HepG2 (cell line): ENCODE data around the gene KLHL21. TPM values are rescaled to one million over a fixed set of nuclear protein-coding genes. Genes with fewer than 3 reads are reported as not detected.

Source experiments
- ATAC-seq: fragments of 200-7000 bp; cut with Tn5 transposase; 3 replicates; pipeline ENCODE4 v1.9.1; 2020; ENCODE audit warnings: mild to moderate bottlenecking, moderate library complexity
- BruUV-seq: library from RNA; stranded (reverse); fragments of 400-500 nt; replicated peaks from 2 replicates; lab custom pipeline; 2021; lab: Mats Ljungman, UMichigan
- CTCF ChIA-PET: fragments of 300-600 bp; formaldehyde crosslinking; extraction: SDS; loops from one replicate; lab custom pipeline; 2021; ENCODE audit warnings: low total read pairs, inconsistent platforms, low intra/inter-chr PET ratio; lab: Yijun Ruan, JAX
- POLR2A ChIA-PET: fragments of 350-600 bp; sonication (Branson Sonifier 250); formaldehyde crosslinking; loops from one replicate; lab custom pipeline; 2020; ENCODE audit warnings: antibody characterized with exemption, inconsistent platforms; lab: Yijun Ruan, JAX
- DNase-seq: peaks from one replicate; pipeline ENCODE4 v3.0.0-alpha.2; 2015; ENCODE audit warnings: low spot score
- FAIRE-seq: peaks from 3 replicates; lab custom pipeline; 2011; peaks lifted over from hg19 to GRCh38; lab: Jason Lieb, UNC
- H2AFZ ChIP-seq: one replicate; pipeline ENCODE4 v1.6.1; 2011; ENCODE audit warnings: low read length, inconsistent platforms
- H3K27ac ChIP-seq: fragments of 300-600 bp; 3 replicates; pipeline ENCODE4 v1.8.0; 2011; ENCODE audit warnings: mixed run types, mild to moderate bottlenecking, mixed read lengths, low read length, inconsistent platforms; ENCODE audit not compliant: insufficient read depth; ENCODE audit errors: extremely low read length
- H3K27me3 ChIP-seq, 2 experiments: fragments of 200-600 bp in 1 of 2; 2 replicates in 1 of 2; 3 replicates in 1 of 2; pipeline versions ENCODE4 v1.6.0 to v1.8.0; 2011; ENCODE audit warnings: low read length in 2 of 2, mild to moderate bottlenecking in 2 of 2, moderate library complexity in 2 of 2, inconsistent platforms in 1 of 2; ENCODE audit not compliant: insufficient read depth in 2 of 2, control insufficient read depth in 1 of 2
- H3K36me3 ChIP-seq, 2 experiments: fragments of 200-600 bp in 1 of 2; replicated peaks in 1 of 2; 2 replicates in 1 of 2; 3 replicates in 1 of 2; pipeline versions ENCODE4 v1.5.1 to v1.8.0; 2011; ENCODE audit warnings: low read length in 2 of 2, inconsistent platforms in 1 of 2; ENCODE audit not compliant: insufficient read depth in 2 of 2, control insufficient read depth in 1 of 2
- H3K4me1 ChIP-seq: 2 replicates; pipeline ENCODE4 v1.5.1; 2012; ENCODE audit warnings: low read length, inconsistent platforms; ENCODE audit not compliant: insufficient read depth
- H3K4me2 ChIP-seq: 2 replicates; pipeline ENCODE4 v1.6.0; 2011; ENCODE audit warnings: low read depth, low read length, inconsistent platforms
- H3K4me3 ChIP-seq, 3 experiments: fragments of 200-600 bp in 1 of 3; sonication (generic), shearing (Covaris generic) in 1 of 3; replicated peaks in 1 of 3; 2 replicates each; pipeline ENCODE4 v1.5.1; 2011 to 2016; ENCODE audit warnings: low read length in 3 of 3, inconsistent platforms in 2 of 3, low read depth in 2 of 3, mild to moderate bottlenecking in 2 of 3, control low read depth in 1 of 3, mixed read lengths in 1 of 3; ENCODE audit not compliant: insufficient read depth in 1 of 3
- H3K79me2 ChIP-seq: one replicate; pipeline ENCODE4 v1.6.1; 2011; ENCODE audit warnings: low read length, inconsistent platforms; ENCODE audit not compliant: insufficient read depth
- H3K9ac ChIP-seq: 2 replicates; pipeline ENCODE4 v1.6.0; 2011; ENCODE audit warnings: mild to moderate bottlenecking, low read depth, low read length, inconsistent platforms; ENCODE audit not compliant: insufficient read depth
- H3K9me3 ChIP-seq: 2 replicates; pipeline ENCODE4 v1.5.1; 2012; ENCODE audit warnings: mild to moderate bottlenecking, low read length
- H4K20me1 ChIP-seq: 2 replicates; pipeline ENCODE4 v1.6.0; 2011; ENCODE audit warnings: inconsistent platforms, mild to moderate bottlenecking, low read length, moderate library complexity; ENCODE audit not compliant: insufficient read depth
- AKAP8 ChIP-seq: sonication (generic); formaldehyde crosslinking; IDR thresholded peaks from 2 replicates; pipeline ENCODE4 v1.5.1; 2020; ENCODE audit warnings: mild to moderate bottlenecking, missing genetic modification reagents
- ARID5B ChIP-seq: IDR thresholded peaks from 2 replicates; pipeline ENCODE4 v1.4.0; 2020; ENCODE audit warnings: mild to moderate bottlenecking, missing genetic modification reagents
- CREB3 ChIP-seq: sonication (generic); formaldehyde crosslinking; IDR thresholded peaks from 2 replicates; pipeline ENCODE4 v1.5.0; 2020; ENCODE audit warnings: missing genetic modification reagents
- ELF3 ChIP-seq: IDR thresholded peaks from 2 replicates; pipeline ENCODE4 v1.6.1; 2016; ENCODE audit warnings: missing genetic modification reagents, missing compliant biosample characterization
- NAIF1 ChIP-seq: sonication (generic); formaldehyde crosslinking; IDR thresholded peaks from 2 replicates; pipeline ENCODE4 v1.5.0; 2020; ENCODE audit warnings: mild to moderate bottlenecking, missing genetic modification reagents, borderline replicate concordance
- PAWR ChIP-seq: sonication (generic); formaldehyde crosslinking; IDR thresholded peaks from 2 replicates; pipeline ENCODE4 v1.4.0; 2020; ENCODE audit warnings: missing genetic modification reagents, mild to moderate bottlenecking, borderline replicate concordance
- RAD21 ChIP-seq: fragments of 450-650 bp; formaldehyde crosslinking; IDR thresholded peaks from 2 replicates; pipeline ENCODE4 v1.5.0; 2020; ENCODE audit warnings: mild to moderate bottlenecking
- SMC3 ChIP-seq: IDR thresholded peaks from 2 replicates; pipeline ENCODE4 v1.6.1; 2011; ENCODE audit warnings: low read length, improper control_type of control experiment
- STAG1 ChIP-seq: sonication (generic); formaldehyde crosslinking; IDR thresholded peaks from 2 replicates; pipeline ENCODE4 v1.4.0; 2020; ENCODE audit warnings: missing genetic modification reagents
- ZNF430 ChIP-seq: sonication (generic); formaldehyde crosslinking; IDR thresholded peaks from 2 replicates; pipeline ENCODE4 v1.9.0; 2021; ENCODE audit warnings: mild to moderate bottlenecking, missing genetic modification reagents
- WGBS: methylation state at CpG from one replicate; pipeline ENCODE4 v1.1.6; 2017; ENCODE audit warnings: low lambda C conversion rate; 5-methylcytosine and 5-hydroxymethylcytosine counted together
- in situ Hi-C: cut with HindIII; loops from 2 replicates; pipeline ENCODE4 v1.10.0; 2017; ENCODE audit warnings: low pct_unique_long_range_greater_than_20kb; ENCODE audit not compliant: extremely low pct_ligation_motif_present
- intact Hi-C: fragments of 100-400 bp; cut with micrococcal nuclease; formaldehyde crosslinking; loops from one replicate; pipeline ENCODE4 v1.10.0; 2022; ENCODE audit not compliant: unreplicated experiment
- polyA plus RNA-seq, 8 experiments: library from polyadenylated mRNA; depleted of rRNA in 3 of 8; stranded (reverse) in 7 of 8; unstranded in 1 of 8; fragments of >200 nt; fragmentation: Illumina TruSeq in 4 of 8; extraction: Trizol in 4 of 8; gene quantifications; 2 replicates each; pipeline versions ENCODE4 v1.2.1 to v1.2.3, GENCODE V29; 2011 to 2016; ENCODE audit warnings: low read depth in 4 of 8, missing spikeins in 1 of 8, mixed read lengths in 1 of 8; ENCODE audit not compliant: insufficient read depth in 1 of 8
- total RNA-seq, 5 experiments: library from RNA; depleted of rRNA; stranded (reverse); fragments of >200 nt; fragmentation: Illumina TruSeq; extraction: Trizol; gene quantifications; 2 replicates each; pipeline ENCODE4 v1.2.3, GENCODE V29; 2016; ENCODE audit warnings: low read depth in 1 of 5
- TF ChIP-seq, protein P1 (sequence below): sonication (generic); formaldehyde crosslinking; IDR thresholded peaks from 2 replicates; pipeline ENCODE4 v1.5.0; 2020; ENCODE audit warnings: mild to moderate bottlenecking, missing genetic modification reagents, moderate library complexity

KLHL21 gene
- total and polyA plus RNA-seq, 2 of the 13 experiments (the other 11 are each of a cell fraction or from before 2014, with no cell fraction given) = 14.8 to 25.0 TPM

GRCh38 chr1:6646499-6647148, 44.0 kb upstream of the KLHL21 start:
- peak; percentile 53 for FAIRE-seq
- TSS peak; percentile 21 for BruUV-seq
- Histone ChIP-seq H3K4me1 (no peaks in the 10 kb centered on the region), H3K27ac (no peak overlapping the region), H3K27me3 (no peaks in the 10 kb centered on the region), H3K36me3 (peaks cover 22 to 48% of the 10 kb centered on the region in 2 experiments), H3K4me3 (no peak overlapping the region), H3K9me3 (no peaks in the 10 kb centered on the region)
- in situ Hi-C loops = no loop called here
- CTCF ChIA-PET = interaction anchor here (0.8 to 1.0 kb wide), 2 partner anchors 92 to 160 kb away, joined by 3 read pairs; partner anchors contain the start of gene TAS1R1
- WGBS = 94% methylated on average over 10 of the region's 10 CpGs
- TF ChIP-seq ZNF430 (CRISPR knock-in tag) = no peak
- no peak for TF ChIP-seq ELF3 (CRISPR knock-in tag)
- no peak for TF ChIP-seq ARID5B (CRISPR knock-in tag)
- no peak for TF ChIP-seq CREB3 (CRISPR knock-in tag)
- TF ChIP-seq RAD21 (CRISPR knock-in tag) = peak; percentile 23; the same call in 1 of the 2 replicates
- TF ChIP-seq SMC3 = peak; percentile 43; the same call in 1 of the 2 replicates
- TF ChIP-seq STAG1 (CRISPR knock-in tag) = peak; percentile 68
- TF ChIP-seq, protein P1, sequence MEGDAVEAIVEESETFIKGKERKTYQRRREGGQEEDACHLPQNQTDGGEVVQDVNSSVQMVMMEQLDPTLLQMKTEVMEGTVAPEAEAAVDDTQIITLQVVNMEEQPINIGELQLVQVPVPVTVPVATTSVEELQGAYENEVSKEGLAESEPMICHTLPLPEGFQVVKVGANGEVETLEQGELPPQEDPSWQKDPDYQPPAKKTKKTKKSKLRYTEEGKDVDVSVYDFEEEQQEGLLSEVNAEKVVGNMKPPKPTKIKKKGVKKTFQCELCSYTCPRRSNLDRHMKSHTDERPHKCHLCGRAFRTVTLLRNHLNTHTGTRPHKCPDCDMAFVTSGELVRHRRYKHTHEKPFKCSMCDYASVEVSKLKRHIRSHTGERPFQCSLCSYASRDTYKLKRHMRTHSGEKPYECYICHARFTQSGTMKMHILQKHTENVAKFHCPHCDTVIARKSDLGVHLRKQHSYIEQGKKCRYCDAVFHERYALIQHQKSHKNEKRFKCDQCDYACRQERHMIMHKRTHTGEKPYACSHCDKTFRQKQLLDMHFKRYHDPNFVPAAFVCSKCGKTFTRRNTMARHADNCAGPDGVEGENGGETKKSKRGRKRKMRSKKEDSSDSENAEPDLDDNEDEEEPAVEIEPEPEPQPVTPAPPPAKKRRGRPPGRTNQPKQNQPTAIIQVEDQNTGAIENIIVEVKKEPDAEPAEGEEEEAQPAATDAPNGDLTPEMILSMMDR (CRISPR knock-in tag) = peak; percentile 61
- no peak for TF ChIP-seq PAWR (CRISPR knock-in tag)
- no peak for TF ChIP-seq NAIF1
- no peak for TF ChIP-seq AKAP8 (CRISPR knock-in tag)
- TF ChIP-seq, all 625 proteins: peak for 4
- DNase-seq = peak; percentile 30
- no peak overlapping the region for H3K9ac ChIP-seq
- intact Hi-C loops = loop anchor here (5.0 kb wide), 2 partner anchors 94 to 159 kb away; partner anchors contain the start of gene NOL9
- peak; percentile 44; the same call in 2 of the 3 replicates for ATAC-seq
- POLR2A ChIA-PET = interaction anchor here (0.8 kb wide), 1 partner anchor 155 kb away, joined by 3 read pairs; the partner anchor contains the start of gene PLEKHG5
- H3K79me2 ChIP-seq = no peaks in the 10 kb centered on the region
- no peak overlapping the region for H3K4me2 ChIP-seq
- H4K20me1 ChIP-seq = no peaks in the 10 kb centered on the region
- no peak overlapping the region for H2AFZ ChIP-seq
